T-helper 17 cell (primary cell): Measurements from ENCODE around the gene STARD10. TPM values are rescaled to one million over a fixed set of nuclear protein-coding genes. Genes with fewer than 3 reads are reported as not detected.

Source experiments
- ATAC-seq: fragments of 150-1000 bp; cut with Tn5 transposase; 2 replicates; pipeline ENCODE4 v1.10.0; 2021; ENCODE audit warnings: mild to moderate bottlenecking, moderate library complexity
- DNase-seq, 3 donors: peaks; one replicate each; pipeline versions ENCODE4 v3.0.0 to v3.0.0-alpha.2; 2020 to 2021
- H3K9me3 ChIP-seq: one replicate; pipeline ENCODE4 v1.7.0; 2013; ENCODE audit warnings: low read length, mild to moderate bottlenecking; ENCODE audit not compliant: control insufficient read depth, poor library complexity, severe bottlenecking
- H3K27ac Mint-ChIP-seq: one replicate; pipeline ENCODE4 v1.8.0; 2022; ENCODE audit warnings: mild to moderate bottlenecking, moderate library complexity, mixed read lengths
- H3K27me3 Mint-ChIP-seq: one replicate; pipeline ENCODE4 v1.8.0; 2022; ENCODE audit warnings: mixed read lengths
- H3K36me3 Mint-ChIP-seq: one replicate; pipeline ENCODE4 v1.8.0; 2022; ENCODE audit warnings: low read depth, mixed read lengths
- H3K4me1 Mint-ChIP-seq: one replicate; pipeline ENCODE4 v1.8.0; 2022; ENCODE audit warnings: mild to moderate bottlenecking, mixed read lengths
- H3K4me3 Mint-ChIP-seq: one replicate; pipeline ENCODE4 v1.8.0; 2022; ENCODE audit warnings: mild to moderate bottlenecking, moderate library complexity, mixed read lengths
- total RNA-seq, 4 donors: library from RNA in 2 of 4; stranded (reverse) in 2 of 4; gene quantifications; one replicate each; pipeline ENCODE4 v1.2.3 and lab custom pipeline; 2022 to 2026

STARD10 gene
- total RNA-seq, 2 donors from 2014 or later, result 12.9 to 17.7 TPM

DNA sequence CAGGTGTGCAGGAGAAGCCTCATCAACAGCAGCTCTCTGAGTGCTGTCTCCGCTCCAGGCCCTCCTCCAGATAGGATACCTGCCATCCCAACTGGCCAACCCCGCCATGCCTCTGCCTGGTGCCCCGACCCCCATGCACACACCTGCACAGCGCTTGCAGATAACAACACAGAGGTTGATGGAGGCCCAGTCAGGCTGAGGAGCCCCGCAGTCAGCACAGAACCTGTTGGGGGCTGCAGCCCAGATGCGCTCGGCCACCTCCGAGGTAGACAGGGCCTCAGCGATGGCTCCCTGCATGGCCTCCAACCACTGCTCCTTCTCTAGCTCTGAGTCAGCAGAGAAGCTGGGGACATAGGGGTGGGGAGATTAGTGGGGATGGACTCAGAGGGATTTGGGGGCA lies 86.8 kb downstream of the STARD10 start:
- Mint-ChIP-seq H3K27me3 (no peaks in the 10 kb centered on the region), H3K4me1 (peaks cover 14% of the 10 kb centered on the region), H3K4me3 (no peak overlapping the region), H3K36me3 (peaks cover 9% of the 10 kb centered on the region), H3K27ac (no peak overlapping the region)
- no peak for ATAC-seq
- DNase-seq, result no peak
- no peaks in the 10 kb centered on the region for H3K9me3 ChIP-seq

DNA sequence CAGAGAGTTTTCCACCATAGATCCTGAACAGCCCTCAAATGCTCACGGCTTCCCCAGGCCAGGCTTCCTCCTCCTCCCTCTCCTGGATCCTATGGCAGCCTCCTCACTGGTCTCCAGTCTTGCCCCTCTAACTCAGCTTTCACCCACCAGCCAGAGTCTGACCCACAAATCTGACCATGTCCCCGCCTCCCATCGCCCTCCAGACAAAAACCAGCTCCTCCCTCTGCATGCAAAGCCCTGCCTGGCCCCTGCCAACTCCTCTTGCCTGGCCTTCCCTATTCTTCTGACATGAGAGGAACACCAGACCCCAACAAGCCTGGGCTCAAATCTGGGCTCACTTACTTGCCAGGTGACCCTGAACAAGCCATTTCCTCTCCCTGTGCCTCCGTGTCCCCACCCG lies 87.3 kb downstream of the STARD10 start:
- no peak for DNase-seq
- no peak for ATAC-seq
- no peaks in the 10 kb centered on the region for H3K9me3 ChIP-seq
- no peaks in the 10 kb centered on the region for H3K27me3 Mint-ChIP-seq
- no peak overlapping the region for H3K4me3 Mint-ChIP-seq
- H3K27ac Mint-ChIP-seq, result peak overlapping the region; percentile 89
- peaks cover 9% of the 10 kb centered on the region for H3K36me3 Mint-ChIP-seq
- peaks cover 14% of the 10 kb centered on the region for H3K4me1 Mint-ChIP-seq

GRCh38 chr11:72705442-72706365 lies 88.1 kb downstream of the STARD10 start:
- peaks cover 11% of the 10 kb centered on the region for H3K4me1 Mint-ChIP-seq
- DNase-seq (no peak), ATAC-seq (no peak)
- H3K27me3 Mint-ChIP-seq, result no peaks in the 10 kb centered on the region
- H3K4me3 Mint-ChIP-seq, result no peak overlapping the region
- peak overlapping the region; percentile 89 for H3K27ac Mint-ChIP-seq
- H3K9me3 ChIP-seq, result no peaks in the 10 kb centered on the region
- peaks cover 11% of the 10 kb centered on the region for H3K36me3 Mint-ChIP-seq

- Mint-ChIP-seq H3K27ac (peak overlapping the region; percentile 89), H3K4me3 (no peak overlapping the region), H3K4me1 (peaks cover 13% of the 10 kb centered on the region), H3K27me3 (no peaks in the 10 kb centered on the region), H3K36me3 (peaks cover 12% of the 10 kb centered on the region)
- ATAC-seq (no peak), DNase-seq (no peak)
- no peaks in the 10 kb centered on the region for H3K9me3 ChIP-seq
These were observed 89.0 kb downstream of the STARD10 start for GRCh38 chr11:72704783-72705265.

Other genes starting within 250 kb of the STARD10 start
- gene PDE2A, start 119.6 kb downstream of the STARD10 start, total RNA-seq, result 1 to 10 TPM; 2.7 to 4.9 TPM
- gene ARAP1, start 41.6 kb downstream of the STARD10 start, total RNA-seq, result 100 to 1,000 TPM in 1 of 2 donors, 10 to 100 TPM in 1; 93.3 to 108 TPM
- gene ATG16L2, start 20.4 kb upstream of the STARD10 start, total RNA-seq, result 100 to 1,000 TPM in 1 of 2 donors, 10 to 100 TPM in 1; 95.4 to 121 TPM